ENCODE measurements around the gene CORIN.

Gene CORIN

GRCh38 chr4:47642191-47642830 is 195.6 kb downstream of the CORIN start:
- DNase-seq (ENCODE audit: low spot score): no peak

GRCh38 chr4:47641755-47642154 is 196.1 kb downstream of the CORIN start:
- DNase-seq (ENCODE audit: low spot score): no peak

GRCh38 chr4:47640911-47641310 is 197.0 kb downstream of the CORIN start:
- DNase-seq (ENCODE audit: low spot score): no peak

GRCh38 chr4:47639531-47639930 is 198.3 kb downstream of the CORIN start:
- DNase-seq (ENCODE audit: low spot score): peak; percentile 62

GRCh38 chr4:47631161-47631560 is 206.7 kb downstream of the CORIN start:
- DNase-seq (ENCODE audit: low spot score): no peak

- no peak for DNase-seq (ENCODE audit: low spot score)
These were observed 213.8 kb downstream of the CORIN start for GRCh38 chr4:47624031-47624441.

GRCh38 chr4:47621181-47621580 is 216.7 kb downstream of the CORIN start:
- DNase-seq (ENCODE audit: low spot score): no peak

GRCh38 chr4:47619691-47620090 is 218.2 kb downstream of the CORIN start:
- no peak for DNase-seq (ENCODE audit: low spot score)

GRCh38 chr4:47617607-47618006 is 220.3 kb downstream of the CORIN start:
- DNase-seq (ENCODE audit: low spot score): no peak

GRCh38 chr4:47615385-47615784 is 222.5 kb downstream of the CORIN start:
- DNase-seq (ENCODE audit: low spot score): no peak

GRCh38 chr4:47612116-47613023 is 225.5 kb downstream of the CORIN start:
- no peak for DNase-seq (ENCODE audit: low spot score)

- no peak for DNase-seq (ENCODE audit: low spot score)
These were observed 231.4 kb downstream of the CORIN start for GRCh38 chr4:47606482-47606881.

GRCh38 chr4:47598896-47599295 is 239.0 kb downstream of the CORIN start:
- DNase-seq (ENCODE audit: low spot score): no peak

- DNase-seq (ENCODE audit: low spot score): no peak
These were observed 239.5 kb downstream of the CORIN start for GRCh38 chr4:47598320-47598719.

GRCh38 chr4:47597696-47598095 is 240.2 kb downstream of the CORIN start:
- no peak for DNase-seq (ENCODE audit: low spot score)

- no peak for DNase-seq (ENCODE audit: low spot score)
These were observed 247.5 kb downstream of the CORIN start for GRCh38 chr4:47590325-47590724.

GRCh38 chr4:47579235-47579634 is 258.6 kb downstream of the CORIN start:
- no peak for DNase-seq (ENCODE audit: low spot score)

GRCh38 chr4:47577779-47578553 is 259.9 kb downstream of the CORIN start:
- no peak for DNase-seq (ENCODE audit: low spot score)

- no peak for DNase-seq (ENCODE audit: low spot score)
These were observed 264.9 kb downstream of the CORIN start for GRCh38 chr4:47572981-47573380.

- no peak for DNase-seq (ENCODE audit: low spot score)
These were observed 267.1 kb downstream of the CORIN start for GRCh38 chr4:47570816-47571215.

GRCh38 chr4:47567511-47567910 is 270.4 kb downstream of the CORIN start:
- no peak for DNase-seq (ENCODE audit: low spot score)

- no peak for DNase-seq (ENCODE audit: low spot score)
These were observed 270.9 kb downstream of the CORIN start for GRCh38 chr4:47566969-47567368.

GRCh38 chr4:47566566-47566965 is 271.3 kb downstream of the CORIN start:
- no peak for DNase-seq (ENCODE audit: low spot score)
